Progenitor cell of endocrine pancreas (in vitro differentiated cells): ENCODE measurements around the gene POTEB2. TPM values are rescaled to one million over a fixed set of nuclear protein-coding genes. Genes with fewer than 3 reads are reported as not detected.
"Not testable (repeated sequence)": the region's sequence is repeated elsewhere in the genome, so short reads cannot be mapped to it uniquely, and the experiment has no call there.

Experiments
- DNase-seq: peaks from one replicate; pipeline ENCODE4 v3.0.0; 2021; ENCODE audit warnings: low spot score; ENCODE audit not compliant: unreplicated experiment
- H3K27ac Mint-ChIP-seq: 2 replicates; pipeline ENCODE4 v1.8.0; 2021; ENCODE audit warnings: mild to moderate bottlenecking, moderate library complexity, mixed read lengths
- H3K27me3 Mint-ChIP-seq: 2 replicates; pipeline ENCODE4 v1.8.0; 2021; ENCODE audit warnings: mixed read lengths
- H3K36me3 Mint-ChIP-seq: 2 replicates; pipeline ENCODE4 v1.8.0; 2022; ENCODE audit warnings: mixed read lengths; ENCODE audit not compliant: insufficient read depth
- H3K4me1 Mint-ChIP-seq: 2 replicates; pipeline ENCODE4 v1.8.0; 2021; ENCODE audit warnings: low read depth, mixed read lengths
- H3K4me3 Mint-ChIP-seq: 2 replicates; pipeline ENCODE4 v1.8.0; 2021; ENCODE audit warnings: low read depth, mild to moderate bottlenecking, moderate library complexity, mixed read lengths
- H3K9me3 Mint-ChIP-seq: 2 replicates; pipeline ENCODE4 v1.8.0; 2021; ENCODE audit warnings: low read depth, mixed read lengths
- long read RNA-seq: library from polyadenylated mRNA; unstranded; transcript quantifications from one replicate; pipeline ENCODE4 v2.0.0, GENCODE V29; 2020
- microRNA-seq: library from miRNA; unstranded; fragments of <30 nt; microRNA quantifications from one replicate; pipeline ENCODE4 v1.1.0, GENCODE V29; 2020; ENCODE audit warnings: borderline number of aligned reads; ENCODE audit not compliant: unreplicated experiment
- total RNA-seq: library from RNA; stranded (reverse); gene quantifications from 2 replicates; pipeline ENCODE4 v1.2.1, GENCODE V29; 2021

Gene POTEB2
- total RNA-seq: not detected in 2 replicates
- long read RNA-seq: 0 reads

DNA sequence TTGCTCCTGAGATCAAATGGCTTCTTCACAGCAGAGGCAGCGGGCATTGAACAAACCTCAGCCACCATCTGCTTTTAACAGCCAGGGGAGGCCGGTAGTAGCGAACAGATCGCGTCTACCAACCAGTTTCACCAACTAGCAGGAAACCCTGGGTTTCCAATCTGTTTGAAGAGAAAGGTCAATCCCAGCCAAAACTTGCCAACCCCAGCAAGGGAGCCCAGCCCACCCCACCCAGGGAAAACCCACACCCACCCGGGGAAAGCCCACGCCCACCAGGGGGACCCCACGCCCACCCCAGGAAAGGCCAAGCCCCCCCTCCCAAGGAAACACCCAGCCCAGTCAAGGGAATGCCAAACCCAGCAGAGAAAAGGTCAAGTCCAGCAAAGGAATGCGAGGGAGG, at the start of gene POTEB2:
TSS of gene POTEB2 (minus strand) at position 101 of the 400 bp plus-strand sequence. CDS start at position 68, 33 bp downstream.
- H3K4me1 Mint-ChIP-seq, H3K27me3 Mint-ChIP-seq, H3K4me3 Mint-ChIP-seq, DNase-seq, H3K9me3 Mint-ChIP-seq, H3K27ac Mint-ChIP-seq, H3K36me3 Mint-ChIP-seq: not testable (repeated sequence)

DNA sequence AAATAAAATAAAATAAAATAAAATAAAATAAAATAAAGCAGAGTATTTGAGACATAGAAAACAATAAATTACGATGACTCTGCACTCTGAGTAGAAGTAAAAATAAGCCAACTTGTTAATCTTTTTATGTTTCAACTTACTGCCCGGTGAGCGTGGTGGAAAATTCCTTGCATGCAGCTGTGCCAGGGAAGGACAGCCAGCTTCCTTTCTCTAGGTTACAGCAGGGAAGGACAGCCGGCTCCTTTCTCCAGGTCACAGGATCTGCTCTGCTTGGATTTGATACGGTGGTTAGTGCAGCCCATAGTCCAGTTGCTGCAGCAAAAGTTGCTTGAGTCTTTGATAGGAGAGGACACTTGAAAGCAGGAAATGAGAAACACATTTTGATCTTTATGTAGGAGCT, 13.8 kb upstream of the POTEB2 start:
- DNase-seq, H3K4me3 Mint-ChIP-seq, H3K27me3 Mint-ChIP-seq, H3K4me1 Mint-ChIP-seq, H3K36me3 Mint-ChIP-seq, H3K9me3 Mint-ChIP-seq, H3K27ac Mint-ChIP-seq: not testable (repeated sequence)

DNA sequence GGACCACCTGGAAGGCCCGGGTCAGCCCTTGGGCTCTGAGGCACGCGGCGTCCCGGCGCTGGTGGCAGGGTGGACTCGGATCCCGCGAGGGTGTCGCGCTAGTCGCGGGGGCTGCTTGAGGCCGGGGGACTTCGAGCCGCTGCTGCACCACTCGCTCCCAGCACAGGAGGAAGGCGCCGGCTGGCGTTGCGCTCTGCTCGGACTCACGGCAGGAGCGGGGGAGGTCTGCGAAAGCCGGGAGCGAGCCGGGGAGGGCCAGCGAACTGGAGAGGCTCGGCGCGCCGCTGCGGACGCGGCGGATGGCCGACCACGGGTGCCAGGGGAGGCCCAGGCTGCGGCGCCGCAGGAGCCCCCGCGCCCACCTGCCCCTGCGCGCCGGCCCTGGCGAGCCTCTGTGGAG, 12.3 kb upstream of the POTEB2 start:
- DNase-seq, H3K36me3 Mint-ChIP-seq, H3K27me3 Mint-ChIP-seq, H3K27ac Mint-ChIP-seq, H3K4me1 Mint-ChIP-seq, H3K4me3 Mint-ChIP-seq, H3K9me3 Mint-ChIP-seq: not testable (repeated sequence)

DNA sequence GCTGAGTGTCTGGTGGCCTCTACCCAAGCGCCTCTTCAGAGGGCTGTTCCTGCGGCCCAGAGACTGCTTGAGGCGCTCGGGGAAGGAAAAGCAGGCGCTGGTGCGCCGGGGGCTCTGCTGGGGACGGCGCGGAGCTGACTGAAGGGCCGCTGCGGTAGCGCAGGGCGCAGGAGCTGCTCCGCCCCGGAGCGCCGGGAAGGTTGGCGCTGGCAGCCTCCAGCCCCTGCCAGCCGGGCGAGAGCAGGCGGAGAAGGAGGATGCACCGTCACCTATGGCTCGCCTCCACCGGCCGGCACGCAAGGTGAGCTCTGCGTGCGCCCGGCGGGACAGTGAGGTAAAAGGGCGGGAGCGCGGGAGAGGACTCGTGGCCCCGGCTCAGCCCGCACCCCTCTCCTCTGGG, 11.7 kb upstream of the POTEB2 start:
- not testable (repeated sequence) for H3K4me1 Mint-ChIP-seq, H3K4me3 Mint-ChIP-seq, DNase-seq, H3K36me3 Mint-ChIP-seq, H3K9me3 Mint-ChIP-seq, H3K27ac Mint-ChIP-seq, H3K27me3 Mint-ChIP-seq

Small RNA genes lying within 50 kb of the gene (microRNA-seq; reads per million reads assigned to microRNA genes)
- gene MIR3118-2: not detected
